ENCODE results near the gene TULP1. TPM values are rescaled to one million over a fixed set of nuclear protein-coding genes. Genes with fewer than 3 reads are reported as not detected.
A peak's percentile ranks its signal among the peaks of the same experiment; 100 is the strongest.

TULP1 gene
- total and polyA plus RNA-seq, 2 of the 13 experiments (the other 11 are each of a cell fraction or from before 2014, with no cell fraction given) = not detected

GRCh38 chr6:35473075-35473849, 39.4 kb downstream of the TULP1 start (continued):
- TF ChIP-seq REPIN1 (CRISPR knock-in tag; IDR thresholded peaks at IDR 0.05; ENCODE audit: borderline replicate concordance, low read depth) (0 out of 2 replicates have a peak, but pooled peaks have one; percentile 2), ZNF550 (CRISPR knock-in tag; IDR thresholded peaks at IDR 0.05; ENCODE audit: borderline replicate concordance) (no peak), NRL (CRISPR knock-in tag; IDR thresholded peaks at IDR 0.05; ENCODE audit: borderline replicate concordance) (peak; percentile 41; the same call in 1 of the 2 replicates), ZSCAN22 (CRISPR knock-in tag; IDR thresholded peaks at IDR 0.05) (no peak), ZNF567 (CRISPR knock-in tag; IDR thresholded peaks at IDR 0.05; ENCODE audit: borderline replicate concordance) (no peak), HOXA7 (CRISPR knock-in tag; IDR thresholded peaks at IDR 0.05) (no peak), ZNF766 (CRISPR knock-in tag; IDR thresholded peaks at IDR 0.05; ENCODE audit: borderline replicate concordance) (no peak), SAP130 (CRISPR knock-in tag; IDR thresholded peaks at IDR 0.05; ENCODE audit: low read depth) (peak; percentile 37; the same call in 1 of the 2 replicates), RXRA (CRISPR knock-in tag; IDR thresholded peaks at IDR 0.05) (peak; percentile 87), ZNF124 (CRISPR knock-in tag; IDR thresholded peaks at IDR 0.05) (no peak), ZNF260 (CRISPR knock-in tag; IDR thresholded peaks at IDR 0.05; ENCODE audit: borderline replicate concordance, low read depth) (no peak), ZSCAN21 (CRISPR knock-in tag; IDR thresholded peaks at IDR 0.05; ENCODE audit: borderline replicate concordance) (no peak; the same call in 1 of the 2 replicates), CEBPZ (IDR thresholded peaks at IDR 0.05; ENCODE audit: low read length) (no peak), HOMEZ (CRISPR knock-in tag; IDR thresholded peaks at IDR 0.05; ENCODE audit: low read depth) (no peak), ZFAT (CRISPR knock-in tag; conservative IDR thresholded peaks at IDR 0.05) (no peak), MED13 (CRISPR knock-in tag; IDR thresholded peaks at IDR 0.05) (no peak), TAF15 (IDR thresholded peaks at IDR 0.05; ENCODE audit: low read depth, low read length, poor library complexity, severe bottlenecking) (no peak), ZNF614 (CRISPR knock-in tag; IDR thresholded peaks at IDR 0.05; ENCODE audit: borderline replicate concordance) (no peak), MAX (IDR thresholded peaks at IDR 0.05) (no peak), ZMAT3 (CRISPR knock-in tag; conservative IDR thresholded peaks at IDR 0.05) (no peak), SRSF1 (optimal IDR thresholded peaks at IDR 0.05; ENCODE audit: low read depth, low read length) (no peak)
- TF ChIP-seq, protein P1, sequence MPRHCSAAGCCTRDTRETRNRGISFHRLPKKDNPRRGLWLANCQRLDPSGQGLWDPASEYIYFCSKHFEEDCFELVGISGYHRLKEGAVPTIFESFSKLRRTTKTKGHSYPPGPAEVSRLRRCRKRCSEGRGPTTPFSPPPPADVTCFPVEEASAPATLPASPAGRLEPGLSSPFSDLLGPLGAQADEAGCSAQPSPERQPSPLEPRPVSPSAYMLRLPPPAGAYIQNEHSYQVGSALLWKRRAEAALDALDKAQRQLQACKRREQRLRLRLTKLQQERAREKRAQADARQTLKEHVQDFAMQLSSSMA (CRISPR knock-in tag; IDR thresholded peaks at IDR 0.05) = no peak
